Stimulated activated CD4-positive, alpha-beta T cell treated with anti-CD3 and anti-CD28 coated beads, Interleukin-1b, Interleukin-23, amount 100 ng/mL, for 24 hours (primary cell): ENCODE data around the gene RGCC.
"Not testable (repeated sequence)": the region's sequence is repeated elsewhere in the genome, so short reads cannot be mapped to it uniquely, and the experiment has no call there.

Experiments
- DNase-seq, 4 experiments: peaks; one replicate each; pipeline ENCODE4 v3.0.0-alpha.2; 2020; ENCODE audit warnings: low read depth in 4 of 4, low spot score in 1 of 4

RGCC gene

GRCh38 chr13:41488124-41488523 lies 30.8 kb downstream of the RGCC start:
- DNase-seq, result no peak

GRCh38 chr13:41490371-41491015 lies 33.1 kb downstream of the RGCC start:
- DNase-seq, result no peak

- DNase-seq, result no peak
These were observed 34.1 kb downstream of the RGCC start for GRCh38 chr13:41491436-41491835.

- no peak for DNase-seq
These were observed 35.3 kb downstream of the RGCC start for GRCh38 chr13:41492432-41493260.

GRCh38 chr13:41494202-41494601 lies 36.9 kb downstream of the RGCC start:
- no peak for DNase-seq

- DNase-seq, result no peak
These were observed 37.7 kb downstream of the RGCC start for GRCh38 chr13:41495044-41495443.

- DNase-seq, result no peak
These were observed 39.3 kb downstream of the RGCC start for GRCh38 chr13:41496420-41497234.

GRCh38 chr13:41497436-41497835 lies 40.1 kb downstream of the RGCC start:
- no peak for DNase-seq

GRCh38 chr13:41499452-41499851 lies 42.1 kb downstream of the RGCC start:
- DNase-seq, result no peak

- DNase-seq, result no peak
These were observed 43.2 kb downstream of the RGCC start for GRCh38 chr13:41500511-41500910.

- DNase-seq, result no peak
These were observed 43.9 kb downstream of the RGCC start for GRCh38 chr13:41501281-41501680.

GRCh38 chr13:41502031-41502430 lies 44.7 kb downstream of the RGCC start:
- DNase-seq, result no peak

GRCh38 chr13:41502673-41503072 lies 45.3 kb downstream of the RGCC start:
- no peak for DNase-seq

- no peak for DNase-seq
These were observed 46.0 kb downstream of the RGCC start for GRCh38 chr13:41503356-41503755.

- not testable (repeated sequence) for DNase-seq
These were observed 47.3 kb downstream of the RGCC start for GRCh38 chr13:41504657-41505056.

- DNase-seq, result no peak
These were observed 48.0 kb downstream of the RGCC start for GRCh38 chr13:41505209-41505835.

- DNase-seq, result no peak
These were observed 49.0 kb downstream of the RGCC start for GRCh38 chr13:41506312-41506711.

- no peak for DNase-seq
These were observed 52.6 kb downstream of the RGCC start for GRCh38 chr13:41509971-41510370.

- DNase-seq, result no peak
These were observed 54.5 kb downstream of the RGCC start for GRCh38 chr13:41511827-41512226.

- no peak for DNase-seq
These were observed 55.1 kb downstream of the RGCC start for GRCh38 chr13:41512441-41512840.

- no peak for DNase-seq
These were observed 56.2 kb downstream of the RGCC start for GRCh38 chr13:41513600-41513999.
